SJSA1 (cell line): ENCODE results near the gene LBHD2. TPM values are rescaled to one million over a fixed set of nuclear protein-coding genes. Genes with fewer than 3 reads are reported as not detected.

Experiments
- DNase-seq, 2 experiments: peaks; one replicate each; pipeline ENCODE4 v3.0.0-alpha.2; 2015 to 2020; ENCODE audit warnings: low spot score in 2 of 2, low read depth in 1 of 2
- H3K27ac ChIP-seq: fragments of 250-450 bp; sonication (Bioruptor Pico); 2 replicates; pipeline ENCODE4 v1.5.1; 2020; ENCODE audit warnings: mild to moderate bottlenecking, moderate library complexity
- H3K27me3 ChIP-seq: fragments of 250-450 bp; sonication (Bioruptor Pico); replicated peaks from 2 replicates; pipeline ENCODE4 v1.5.1; 2020; ENCODE audit warnings: mild to moderate bottlenecking, moderate library complexity
- H3K36me3 ChIP-seq: fragments of 250-450 bp; sonication (Bioruptor Pico); 2 replicates; pipeline ENCODE4 v1.5.1; 2020; ENCODE audit warnings: mild to moderate bottlenecking
- H3K4me1 ChIP-seq: fragments of 250-450 bp; sonication (Bioruptor Pico); replicated peaks from 2 replicates; pipeline ENCODE4 v1.6.1; 2021; ENCODE audit warnings: mild to moderate bottlenecking
- H3K4me3 ChIP-seq: fragments of 250-450 bp; sonication (Bioruptor Pico); 2 replicates; pipeline ENCODE4 v1.5.1; 2020; ENCODE audit warnings: mild to moderate bottlenecking
- H3K9me3 ChIP-seq: fragments of 250-450 bp; sonication (Bioruptor Pico); replicated peaks from 2 replicates; pipeline ENCODE4 v1.5.1; 2020; ENCODE audit warnings: mild to moderate bottlenecking
- total RNA-seq: library from RNA; depleted of rRNA; stranded (reverse); fragments of >200 nt; shearing (Covaris generic); gene quantifications from 2 replicates; pipeline ENCODE4 v1.2.3, GENCODE V29; 2014

The LBHD2 gene
- total RNA-seq, 1 experiment from 2014 or later, result 0.82 TPM

GRCh38 chr14:103121121-103121845 lies 37.3 kb downstream of the LBHD2 start:
- H3K27me3 ChIP-seq, result no peaks in the 10 kb centered on the region
- peaks cover 28% of the 10 kb centered on the region for H3K4me1 ChIP-seq
- H3K9me3 ChIP-seq, result no peaks in the 10 kb centered on the region
- H3K36me3 ChIP-seq, result peaks cover 4% of the 10 kb centered on the region; the same call in 1 of the 2 replicates
- no peak for DNase-seq
- H3K4me3 ChIP-seq, result no peak overlapping the region
- no peak overlapping the region for H3K27ac ChIP-seq

- no peak overlapping the region for H3K27ac ChIP-seq
- no peak overlapping the region for H3K4me3 ChIP-seq
- no peaks in the 10 kb centered on the region for H3K9me3 ChIP-seq
- DNase-seq, result peak; percentile 44 to 60
- H3K4me1 ChIP-seq, result peaks cover 28% of the 10 kb centered on the region
- H3K36me3 ChIP-seq, result peaks cover 7% of the 10 kb centered on the region; the same call in 1 of the 2 replicates
- H3K27me3 ChIP-seq, result no peaks in the 10 kb centered on the region
These were observed 38.0 kb downstream of the LBHD2 start for GRCh38 chr14:103121846-103122584.

- DNase-seq, result no peak
- peak overlapping the region; percentile 69 for H3K4me3 ChIP-seq
- H3K27ac ChIP-seq, result no peak overlapping the region
- H3K27me3 ChIP-seq, result no peaks in the 10 kb centered on the region
- H3K36me3 ChIP-seq, result peaks cover 10% of the 10 kb centered on the region
- peaks cover 28% of the 10 kb centered on the region for H3K4me1 ChIP-seq
- no peaks in the 10 kb centered on the region for H3K9me3 ChIP-seq
These were observed 38.6 kb downstream of the LBHD2 start for GRCh38 chr14:103122585-103122946.

- H3K36me3 ChIP-seq, result peaks cover 13% of the 10 kb centered on the region
- peaks cover 31% of the 10 kb centered on the region for H3K4me1 ChIP-seq
- no peak for DNase-seq
- no peaks in the 10 kb centered on the region for H3K9me3 ChIP-seq
- peak within 1 kb of the TSS; percentile 68 for H3K27ac ChIP-seq
- peak within 1 kb of the TSS; percentile 69 for H3K4me3 ChIP-seq
- H3K27me3 ChIP-seq, result no peaks in the 10 kb centered on the region
These were observed 39.1 kb downstream of the LBHD2 start, which contains the start of gene TNFAIP2 for GRCh38 chr14:103122947-103123633. Gene TNFAIP2, plus strand, starts transcription at chr14:103123461. Its CDS starts 2,997 bp downstream, at chr14:103126458.

GRCh38 chr14:103123634-103124500 lies 39.9 kb downstream of the LBHD2 start:
- DNase-seq, result peak; percentile 59 to 67
- H3K9me3 ChIP-seq, result no peaks in the 10 kb centered on the region
- H3K4me3 ChIP-seq, result peak overlapping the region; percentile 69
- H3K36me3 ChIP-seq, result peaks cover 13% of the 10 kb centered on the region
- H3K27me3 ChIP-seq, result no peaks in the 10 kb centered on the region
- H3K4me1 ChIP-seq, result peaks cover 39% of the 10 kb centered on the region
- peak overlapping the region; percentile 68 for H3K27ac ChIP-seq

- H3K27me3 ChIP-seq, result no peaks in the 10 kb centered on the region
- no peaks in the 10 kb centered on the region for H3K9me3 ChIP-seq
- peaks cover 46% of the 10 kb centered on the region for H3K4me1 ChIP-seq
- peaks cover 14% of the 10 kb centered on the region for H3K36me3 ChIP-seq
- H3K4me3 ChIP-seq, result no peak overlapping the region; the same call in 1 of the 2 replicates
- no peak for DNase-seq
- H3K27ac ChIP-seq, result no peak overlapping the region
These were observed 40.5 kb downstream of the LBHD2 start for GRCh38 chr14:103124501-103125001.

- DNase-seq, result no peak
- H3K36me3 ChIP-seq, result peaks cover 23% of the 10 kb centered on the region
- no peaks in the 10 kb centered on the region for H3K9me3 ChIP-seq
- no peak overlapping the region for H3K27ac ChIP-seq
- H3K4me3 ChIP-seq, result no peak overlapping the region
- peaks cover 54% of the 10 kb centered on the region for H3K4me1 ChIP-seq
- no peaks in the 10 kb centered on the region for H3K27me3 ChIP-seq
These were observed 41.4 kb downstream of the LBHD2 start for GRCh38 chr14:103125098-103126070.

- Histone ChIP-seq H3K9me3 (no peaks in the 10 kb centered on the region), H3K27me3 (no peaks in the 10 kb centered on the region), H3K4me3 (no peak overlapping the region), H3K36me3 (peaks cover 32% of the 10 kb centered on the region), H3K4me1 (peaks cover 63% of the 10 kb centered on the region), H3K27ac (no peak overlapping the region)
- DNase-seq, result no peak
These were observed 42.3 kb downstream of the LBHD2 start for GRCh38 chr14:103126088-103126872.

- H3K4me3 ChIP-seq, result no peak overlapping the region
- H3K27ac ChIP-seq, result no peak overlapping the region
- H3K27me3 ChIP-seq, result no peaks in the 10 kb centered on the region
- no peaks in the 10 kb centered on the region for H3K9me3 ChIP-seq
- H3K4me1 ChIP-seq, result peaks cover 68% of the 10 kb centered on the region
- peaks cover 36% of the 10 kb centered on the region for H3K36me3 ChIP-seq
- no peak for DNase-seq
These were observed 42.9 kb downstream of the LBHD2 start for GRCh38 chr14:103126873-103127304.

GRCh38 chr14:103127356-103127755 lies 43.3 kb downstream of the LBHD2 start:
- H3K4me3 ChIP-seq, result no peak overlapping the region

GRCh38 chr14:103127861-103128598 lies 44.0 kb downstream of the LBHD2 start:
- Histone ChIP-seq H3K36me3 (peaks cover 41% of the 10 kb centered on the region), H3K27me3 (no peaks in the 10 kb centered on the region), H3K4me1 (peaks cover 68% of the 10 kb centered on the region), H3K9me3 (no peaks in the 10 kb centered on the region), H3K4me3 (no peak overlapping the region), H3K27ac (no peak overlapping the region)
- DNase-seq, result no peak

More at GRCh38 chr14:103127356-103127755, 43.3 kb downstream of the LBHD2 start:
- Histone ChIP-seq H3K4me1 (peaks cover 68% of the 10 kb centered on the region), H3K9me3 (no peaks in the 10 kb centered on the region), H3K36me3 (peaks cover 36% of the 10 kb centered on the region), H3K27me3 (no peaks in the 10 kb centered on the region), H3K27ac (no peak overlapping the region)
- no peak for DNase-seq
